ENCODE data around the gene CRBN. TPM values are rescaled to one million over a fixed set of nuclear protein-coding genes. Genes with fewer than 3 reads are reported as not detected.

Gene CRBN
- total and polyA plus RNA-seq, 9 of the 15 experiments (the other 6 are each of a cell fraction or from before 2014, with no cell fraction given): 40.8 to 331 (median 57.4) TPM

DNA sequence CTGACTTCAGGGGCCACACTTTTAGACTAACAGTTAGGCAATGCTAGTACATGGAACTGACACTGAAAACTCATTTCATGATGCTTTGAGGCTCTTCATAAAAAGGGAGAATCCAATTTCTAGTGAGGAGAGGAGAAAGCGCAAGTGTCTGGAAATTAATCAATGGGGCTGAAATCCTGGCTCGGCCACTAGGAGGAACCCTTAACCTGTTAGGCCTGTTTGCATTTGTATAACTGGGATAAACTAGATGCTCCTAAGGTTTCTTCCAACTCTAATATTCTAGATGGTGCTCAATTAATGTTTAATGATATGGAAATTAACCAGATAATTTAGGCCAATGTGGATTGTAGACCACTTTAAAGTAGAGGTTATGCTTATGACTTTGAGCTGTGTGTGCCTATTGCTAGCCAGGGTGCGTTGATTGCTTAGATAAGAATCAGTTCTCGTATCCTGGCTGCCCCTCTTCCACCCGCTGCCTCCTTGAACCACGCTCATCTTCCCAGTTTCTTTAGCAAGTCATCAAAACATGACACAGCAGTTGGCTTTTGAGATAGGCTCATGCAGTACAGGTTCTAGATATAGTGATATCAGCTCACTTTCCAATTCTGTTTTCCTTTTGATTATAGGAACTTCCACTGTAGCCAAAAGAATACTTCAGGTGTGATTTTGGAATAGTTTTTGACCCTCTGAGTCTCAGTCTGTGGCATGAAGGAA is 16.8 kb upstream of the CRBN start (continued):
- TF ChIP-seq CTCF (IDR thresholded peaks at IDR 0.05 in 2 of 3, conservative IDR thresholded peaks at IDR 0.05 in 1 of 3; ENCODE audit: insufficient read depth in 2 of 3, low read depth in 1 of 3, low read length in 3 of 3) (peak; percentile 47 to 70 (median 63)), PHB (CRISPR knock-in tag; IDR thresholded peaks at IDR 0.05) (no peak), MBD1 (CRISPR knock-in tag; IDR thresholded peaks at IDR 0.05) (no peak), FOXA3 (CRISPR knock-in tag; conservative IDR thresholded peaks at IDR 0.05 in 1 of 2, IDR thresholded peaks at IDR 0.05 in 1 of 2) (no peak), ZNF780A (CRISPR knock-in tag; IDR thresholded peaks at IDR 0.05) (no peak), MXI1 (IDR thresholded peaks at IDR 0.05; ENCODE audit: low read depth, low read length) (no peak), GATA2 (CRISPR knock-in tag; IDR thresholded peaks at IDR 0.05) (peak; percentile 39; the same call in 1 of the 2 replicates), TAF15 (IDR thresholded peaks at IDR 0.05; ENCODE audit: low read depth, low read length) (no peak), PTTG1 (tag; IDR thresholded peaks at IDR 0.05; ENCODE audit: low read depth) (no peak), DACH1 (IDR thresholded peaks at IDR 0.05; ENCODE audit: partially characterized antibody) (no peak), RUNX1 (IDR thresholded peaks at IDR 0.05; ENCODE audit: low read depth) (no peak), IRF1 (CRISPR knock-in tag; IDR thresholded peaks at IDR 0.05; ENCODE audit: borderline replicate concordance) (no peak), USF1 (CRISPR knock-in tag; IDR thresholded peaks at IDR 0.05) (no peak), ZBTB2 (IDR thresholded peaks at IDR 0.05) (no peak), RCOR1 (IDR thresholded peaks at IDR 0.05; ENCODE audit: borderline replicate concordance in 1 of 2, low read depth in 2 of 2, low read length in 2 of 2) (no peak), KLF1 (tag; IDR thresholded peaks at IDR 0.05) (no peak)
- TF ChIP-seq, protein P1, sequence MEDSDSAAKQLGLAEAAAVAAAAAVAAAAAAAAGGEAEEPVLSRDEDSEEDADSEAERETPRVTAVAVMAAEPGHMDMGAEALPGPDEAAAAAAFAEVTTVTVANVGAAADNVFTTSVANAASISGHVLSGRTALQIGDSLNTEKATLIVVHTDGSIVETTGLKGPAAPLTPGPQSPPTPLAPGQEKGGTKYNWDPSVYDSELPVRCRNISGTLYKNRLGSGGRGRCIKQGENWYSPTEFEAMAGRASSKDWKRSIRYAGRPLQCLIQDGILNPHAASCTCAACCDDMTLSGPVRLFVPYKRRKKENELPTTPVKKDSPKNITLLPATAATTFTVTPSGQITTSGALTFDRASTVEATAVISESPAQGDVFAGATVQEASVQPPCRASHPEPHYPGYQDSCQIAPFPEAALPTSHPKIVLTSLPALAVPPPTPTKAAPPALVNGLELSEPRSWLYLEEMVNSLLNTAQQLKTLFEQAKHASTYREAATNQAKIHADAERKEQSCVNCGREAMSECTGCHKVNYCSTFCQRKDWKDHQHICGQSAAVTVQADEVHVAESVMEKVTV (CRISPR knock-in tag; IDR thresholded peaks at IDR 0.05): 0 out of 2 replicates have a peak, but pooled peaks have one; percentile 30
- TF ChIP-seq, protein P2, sequence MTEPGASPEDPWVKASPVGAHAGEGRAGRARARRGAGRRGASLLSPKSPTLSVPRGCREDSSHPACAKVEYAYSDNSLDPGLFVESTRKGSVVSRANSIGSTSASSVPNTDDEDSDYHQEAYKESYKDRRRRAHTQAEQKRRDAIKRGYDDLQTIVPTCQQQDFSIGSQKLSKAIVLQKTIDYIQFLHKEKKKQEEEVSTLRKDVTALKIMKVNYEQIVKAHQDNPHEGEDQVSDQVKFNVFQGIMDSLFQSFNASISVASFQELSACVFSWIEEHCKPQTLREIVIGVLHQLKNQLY (CRISPR knock-in tag; conservative IDR thresholded peaks at IDR 0.05): no peak

Data from K562 (cell line).